BE2C (cell line): Measurements from ENCODE around the gene CLASRP.

Experiments used
- DNase-seq: peaks from one replicate; pipeline ENCODE4 v3.0.0-alpha.2; 2020
- H3K27me3 ChIP-seq: fragments of 250-450 bp; sonication (Bioruptor Pico); 2 replicates; pipeline ENCODE4 v1.5.1; 2020; ENCODE audit warnings: mild to moderate bottlenecking
- H3K36me3 ChIP-seq: fragments of 250-450 bp; sonication (Bioruptor Pico); 2 replicates; pipeline ENCODE4 v1.5.1; 2020; ENCODE audit warnings: mild to moderate bottlenecking
- H3K4me1 ChIP-seq: fragments of 250-450 bp; sonication (Bioruptor Pico); 2 replicates; pipeline ENCODE4 v1.5.1; 2020
- H3K4me3 ChIP-seq: 2 replicates; pipeline ENCODE4 v1.5.1; 2011; ENCODE audit warnings: low read depth, low read length
- H3K9me3 ChIP-seq: fragments of 250-450 bp; sonication (Bioruptor Pico); 2 replicates; pipeline ENCODE4 v1.5.1; 2020
- TF ChIP-seq, protein P1 (sequence below): IDR thresholded peaks from 2 replicates; pipeline ENCODE4 v1.5.1; 2012; ENCODE audit warnings: mild to moderate bottlenecking, low read depth, low read length

Gene CLASRP

GRCh38 chr19:45082170-45082569 is 43.3 kb downstream of the CLASRP start:
- H3K4me1 ChIP-seq, result no peaks in the 10 kb centered on the region; the same call in 1 of the 2 replicates
- no peaks in the 10 kb centered on the region for H3K27me3 ChIP-seq
- peaks cover 28% of the 10 kb centered on the region for H3K36me3 ChIP-seq
- H3K4me3 ChIP-seq, result no peak overlapping the region
- no peak for DNase-seq
- TF ChIP-seq, protein P1, sequence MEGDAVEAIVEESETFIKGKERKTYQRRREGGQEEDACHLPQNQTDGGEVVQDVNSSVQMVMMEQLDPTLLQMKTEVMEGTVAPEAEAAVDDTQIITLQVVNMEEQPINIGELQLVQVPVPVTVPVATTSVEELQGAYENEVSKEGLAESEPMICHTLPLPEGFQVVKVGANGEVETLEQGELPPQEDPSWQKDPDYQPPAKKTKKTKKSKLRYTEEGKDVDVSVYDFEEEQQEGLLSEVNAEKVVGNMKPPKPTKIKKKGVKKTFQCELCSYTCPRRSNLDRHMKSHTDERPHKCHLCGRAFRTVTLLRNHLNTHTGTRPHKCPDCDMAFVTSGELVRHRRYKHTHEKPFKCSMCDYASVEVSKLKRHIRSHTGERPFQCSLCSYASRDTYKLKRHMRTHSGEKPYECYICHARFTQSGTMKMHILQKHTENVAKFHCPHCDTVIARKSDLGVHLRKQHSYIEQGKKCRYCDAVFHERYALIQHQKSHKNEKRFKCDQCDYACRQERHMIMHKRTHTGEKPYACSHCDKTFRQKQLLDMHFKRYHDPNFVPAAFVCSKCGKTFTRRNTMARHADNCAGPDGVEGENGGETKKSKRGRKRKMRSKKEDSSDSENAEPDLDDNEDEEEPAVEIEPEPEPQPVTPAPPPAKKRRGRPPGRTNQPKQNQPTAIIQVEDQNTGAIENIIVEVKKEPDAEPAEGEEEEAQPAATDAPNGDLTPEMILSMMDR, result no peak
- H3K9me3 ChIP-seq, result no peaks in the 10 kb centered on the region

GRCh38 chr19:45086480-45086879 is 47.6 kb downstream of the CLASRP start:
- Histone ChIP-seq H3K4me1 (no peaks in the 10 kb centered on the region), H3K27me3 (no peaks in the 10 kb centered on the region), H3K9me3 (no peaks in the 10 kb centered on the region), H3K36me3 (peaks cover 34% of the 10 kb centered on the region), H3K4me3 (no peak overlapping the region)
- TF ChIP-seq, protein P1, result no peak
- no peak for DNase-seq

DNA sequence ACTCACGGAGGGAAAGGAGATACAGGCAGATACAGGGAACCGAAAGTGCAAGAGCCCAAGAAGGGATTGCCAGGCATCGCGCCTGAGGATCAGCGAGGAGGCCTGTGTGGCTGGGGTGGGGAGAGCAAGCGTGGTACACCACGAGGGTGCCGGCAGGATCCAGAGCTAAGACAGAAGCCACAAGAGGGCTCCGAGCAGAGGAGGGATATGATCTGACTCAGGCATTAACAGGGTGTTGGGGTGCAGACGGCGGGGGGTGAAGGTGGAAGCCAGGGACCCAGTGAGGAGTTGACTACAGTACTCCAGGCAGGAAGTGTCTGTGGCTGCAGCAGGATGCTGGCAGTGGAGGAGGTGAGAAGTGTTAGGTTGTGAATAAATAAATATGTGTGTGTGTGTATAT is 48.7 kb downstream of the CLASRP start:
- TF ChIP-seq, protein P1, result no peak
- Histone ChIP-seq H3K27me3 (no peaks in the 10 kb centered on the region), H3K36me3 (peaks cover 26% of the 10 kb centered on the region), H3K4me3 (no peak overlapping the region), H3K4me1 (no peaks in the 10 kb centered on the region), H3K9me3 (no peaks in the 10 kb centered on the region)
- no peak for DNase-seq

DNA sequence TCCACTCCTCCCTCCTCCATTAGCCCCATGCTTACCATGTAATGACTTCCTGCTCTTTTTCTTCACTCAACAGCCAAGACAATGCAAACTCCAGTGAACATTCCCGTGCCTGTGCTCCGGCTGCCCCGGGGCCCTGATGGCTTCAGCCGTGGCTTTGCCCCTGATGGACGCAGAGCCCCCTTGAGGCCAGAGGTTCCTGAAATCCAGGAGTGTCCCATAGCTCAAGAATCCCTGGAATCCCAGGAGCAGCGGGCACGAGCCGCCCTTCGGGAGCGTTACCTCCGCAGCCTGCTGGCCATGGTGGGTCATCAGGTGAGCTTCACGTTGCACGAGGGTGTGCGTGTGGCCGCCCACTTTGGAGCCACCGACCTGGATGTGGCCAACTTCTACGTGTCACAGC is 51.2 kb downstream of the CLASRP start:
- no peak overlapping the region for H3K4me3 ChIP-seq
- DNase-seq, result no peak
- peaks cover 17% of the 10 kb centered on the region for H3K36me3 ChIP-seq
- H3K4me1 ChIP-seq, result no peaks in the 10 kb centered on the region
- H3K9me3 ChIP-seq, result no peaks in the 10 kb centered on the region
- TF ChIP-seq, protein P1, result 0 out of 2 replicates have a peak, but pooled peaks have one; percentile 3
- H3K27me3 ChIP-seq, result no peaks in the 10 kb centered on the region

- DNase-seq, result no peak
- Histone ChIP-seq H3K4me3 (peak overlapping the region; percentile 95), H3K27me3 (no peaks in the 10 kb centered on the region), H3K36me3 (peaks cover 17% of the 10 kb centered on the region), H3K4me1 (no peaks in the 10 kb centered on the region), H3K9me3 (no peaks in the 10 kb centered on the region)
- TF ChIP-seq, protein P1, result no peak
These were observed 51.8 kb downstream of the CLASRP start for GRCh38 chr19:45090606-45091005.

DNA sequence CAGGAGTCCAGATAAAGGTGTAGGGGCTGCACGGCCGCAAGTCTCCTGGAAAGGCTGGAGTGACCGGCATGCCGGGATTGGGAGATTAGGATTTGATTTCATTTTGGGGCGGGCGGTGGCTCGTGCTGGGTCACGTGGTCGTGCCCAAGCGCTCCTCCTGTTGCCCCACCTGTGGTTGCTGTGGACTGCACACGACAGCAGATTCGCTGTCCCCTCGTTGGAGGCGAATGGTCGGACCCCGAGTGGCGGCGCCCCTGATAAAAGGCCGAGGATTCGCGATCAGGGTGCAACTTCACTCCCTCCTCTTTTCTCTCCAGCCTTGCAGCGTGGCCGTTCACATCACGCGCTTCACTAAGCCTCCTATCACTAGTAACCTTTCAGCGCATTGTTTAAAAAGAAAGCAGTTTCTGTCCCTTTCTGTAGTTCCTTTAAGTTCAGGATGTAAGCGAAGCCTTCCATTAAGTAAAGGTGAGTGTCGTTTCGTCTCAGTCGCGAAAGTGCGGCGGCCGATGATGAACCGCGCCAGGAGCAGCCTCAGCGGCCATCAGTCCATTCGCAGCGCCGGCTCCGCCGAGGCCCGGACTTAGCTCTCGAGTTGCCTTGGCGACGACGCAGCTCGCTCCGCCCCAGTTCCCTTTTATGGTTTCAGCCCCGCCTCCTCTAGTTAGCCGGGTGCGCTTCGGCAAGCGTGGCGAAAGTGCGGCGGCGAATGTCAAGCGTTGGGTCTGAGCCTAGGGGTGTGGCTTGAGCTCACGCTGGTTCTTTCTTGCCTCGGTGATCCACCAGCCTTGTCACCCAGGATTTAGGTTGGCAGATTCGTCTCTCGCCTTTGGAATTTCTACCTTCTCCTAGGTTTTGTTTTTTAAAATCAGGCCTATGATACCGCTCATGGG is 52.4 kb downstream of the CLASRP start:
- Histone ChIP-seq H3K36me3 (peaks cover 14% of the 10 kb centered on the region), H3K9me3 (no peaks in the 10 kb centered on the region), H3K4me1 (no peaks in the 10 kb centered on the region), H3K4me3 (peak overlapping the region; percentile 95), H3K27me3 (no peaks in the 10 kb centered on the region)
- TF ChIP-seq, protein P1, result no peak
- peak; percentile 98 for DNase-seq
